DND-41 (cell line): ENCODE data around the gene ARV1.

Experiments
- CTCF ChIP-seq: IDR thresholded peaks from 2 replicates; pipeline ENCODE4 v1.5.1; 2012; ENCODE audit warnings: borderline replicate concordance, low read length, moderate library complexity, mild to moderate bottlenecking; ENCODE audit not compliant: poor library complexity, severe bottlenecking; ENCODE audit errors: extremely low read depth
- EZH2 ChIP-seq: IDR thresholded peaks from 3 replicates; pipeline ENCODE4 v1.6.1; 2012; ENCODE audit warnings: borderline replicate concordance, low read depth, mild to moderate bottlenecking, moderate library complexity, low read length, inconsistent platforms; ENCODE audit not compliant: severe bottlenecking

DNA sequence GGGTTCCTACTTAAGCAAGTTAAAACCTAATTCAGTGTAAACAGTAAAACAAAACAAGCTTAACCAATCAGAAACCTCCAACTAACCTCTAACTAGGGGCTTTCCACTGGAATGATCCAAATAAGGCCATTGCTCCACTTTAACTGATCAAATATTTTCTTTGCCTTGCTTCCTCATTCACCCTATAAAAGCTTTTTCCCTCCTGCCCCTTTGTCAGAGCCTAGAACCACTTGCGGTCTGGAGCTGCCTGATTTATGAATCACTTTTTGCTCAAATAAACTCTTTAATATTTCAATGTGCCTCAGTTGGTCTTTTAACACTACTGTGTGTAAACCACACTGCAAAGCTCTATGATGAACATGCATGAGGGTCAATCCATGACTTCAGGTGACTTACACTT is 65.7 kb downstream of the ARV1 start:
- TF ChIP-seq CTCF (no peak), EZH2 (no peak)
